NCI-H2107 (cell line): ENCODE measurements around the gene CCDC9.
"Not testable (repeated sequence)": the region's sequence is repeated elsewhere in the genome, so short reads cannot be mapped to it uniquely, and the experiment has no call there.

Source experiments
- DNase-seq: peaks from one replicate; lab custom pipeline; 2025; lab: John Stamatoyannopoulos, UW

CCDC9 gene

DNA sequence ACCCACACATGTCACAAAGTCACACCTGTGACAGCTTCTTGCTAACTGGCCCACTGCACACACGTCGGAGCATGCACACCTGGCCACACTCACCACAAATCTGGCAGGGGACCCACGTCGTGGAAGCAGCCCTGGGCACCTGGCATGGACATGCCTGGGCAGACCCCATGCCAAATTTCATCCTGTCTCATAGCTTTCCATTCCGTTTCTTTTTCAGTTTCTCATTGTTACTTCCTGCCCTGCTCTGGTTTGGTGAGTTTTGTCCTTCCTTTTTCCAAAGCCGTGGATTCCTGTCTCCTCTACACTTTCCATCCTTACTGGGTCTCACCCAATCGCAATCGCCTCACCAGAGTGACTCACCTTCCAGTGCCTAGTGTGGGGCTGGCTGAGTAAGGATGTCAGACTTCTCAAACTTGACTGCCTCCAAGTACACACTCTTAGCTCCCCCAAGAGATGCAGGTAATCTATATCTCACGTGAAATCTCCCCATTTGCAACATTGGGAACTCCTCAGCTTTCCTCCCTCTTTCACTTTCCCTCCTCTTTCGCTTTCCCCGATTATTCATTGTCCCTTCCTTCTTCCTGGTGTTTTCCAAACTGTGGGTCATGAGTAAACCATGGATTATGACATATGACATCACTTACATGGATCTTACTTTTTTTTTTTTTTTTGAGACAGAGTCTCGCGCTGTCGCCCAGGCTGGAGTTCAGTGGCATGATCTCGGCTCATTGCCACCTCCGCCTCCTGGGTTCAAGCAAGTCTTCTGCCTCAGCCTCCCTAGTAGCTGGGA, 23.7 kb upstream of the CCDC9 start:
- no peak for DNase-seq

DNA sequence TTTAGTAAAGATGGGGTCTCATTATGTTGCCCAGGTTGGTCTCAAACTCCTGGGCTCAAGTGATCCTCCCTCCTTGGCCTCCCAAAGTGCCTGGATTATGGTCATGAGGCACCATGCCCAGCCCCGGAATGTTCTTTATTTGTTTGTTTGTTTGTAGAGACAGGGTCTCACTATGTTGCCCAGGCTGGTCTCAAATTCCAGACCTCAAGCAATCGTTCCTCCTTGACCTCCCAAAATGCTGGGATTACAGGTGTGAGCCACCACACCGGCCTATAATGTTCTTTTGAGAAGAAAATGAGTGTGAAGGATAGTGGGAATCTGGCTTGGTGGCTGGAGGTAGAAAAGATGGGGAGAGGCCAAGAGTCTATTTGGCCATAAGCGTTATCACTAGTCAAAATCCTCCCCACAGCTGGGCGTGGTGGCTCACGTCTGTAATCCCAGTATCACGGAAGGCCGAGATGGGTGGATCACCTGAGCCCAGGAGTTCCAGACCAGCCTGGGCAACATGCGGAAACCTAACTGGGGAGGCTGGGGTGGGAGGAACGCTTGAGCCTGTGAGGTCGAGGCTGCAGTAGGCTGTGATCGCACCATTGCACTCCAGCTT, 20.2 kb upstream of the CCDC9 start:
- no peak for DNase-seq

DNA sequence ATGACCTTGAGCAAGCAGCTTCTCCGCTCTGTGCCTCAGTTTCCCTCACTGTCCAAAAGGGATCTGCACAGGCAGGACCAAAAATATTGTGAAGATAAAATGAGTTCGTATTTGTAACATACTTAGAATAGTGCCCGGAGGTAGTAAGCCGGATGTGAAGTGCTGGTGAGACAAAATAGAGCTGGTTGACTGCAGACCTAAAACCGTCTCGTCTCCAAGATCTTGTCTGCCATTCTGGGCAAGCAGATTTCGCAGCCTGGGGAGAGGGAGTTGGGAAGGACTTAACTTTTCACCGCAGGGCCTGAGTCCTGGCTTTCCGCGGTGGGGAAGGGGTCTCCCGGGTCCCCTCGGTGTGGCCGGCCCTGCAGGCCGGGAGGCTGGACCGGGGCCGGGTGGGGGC, 17.2 kb upstream of the CCDC9 start:
- DNase-seq, result no peak

DNA sequence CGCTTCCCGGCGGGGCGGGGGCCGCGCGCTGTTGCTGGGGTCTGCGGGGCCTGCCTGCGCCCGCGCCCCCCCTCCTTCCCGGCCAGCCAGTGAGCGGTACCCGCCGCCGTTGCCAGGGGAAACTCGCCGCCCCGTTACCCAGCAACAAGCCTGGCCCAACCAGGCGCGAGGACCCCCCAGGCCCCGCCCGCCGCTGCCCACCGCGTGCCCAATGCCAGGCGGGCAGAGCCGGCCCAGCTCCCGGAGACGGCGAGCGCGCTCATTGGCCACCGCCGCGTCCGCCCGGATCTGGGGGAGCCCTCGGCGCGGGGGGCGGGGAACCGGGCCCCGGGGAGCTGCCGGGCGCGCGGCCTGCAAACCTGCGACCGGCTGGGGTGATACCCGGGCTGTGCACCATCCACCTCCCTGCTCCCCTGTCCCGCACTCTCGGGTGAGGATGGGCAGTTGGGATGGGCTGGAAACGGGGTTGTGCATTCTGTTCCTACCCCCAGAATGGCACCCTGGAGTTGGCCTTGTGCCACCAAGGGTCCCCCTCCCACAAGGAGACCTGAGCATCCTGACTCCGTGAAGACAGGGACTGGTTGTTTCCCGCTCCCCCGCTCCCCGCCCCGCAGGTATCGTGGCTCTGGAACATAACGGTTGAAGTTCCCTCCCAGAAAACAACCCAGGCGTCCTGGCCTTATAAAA, 16.6 kb upstream of the CCDC9 start:
- DNase-seq, result peak; percentile 31

DNA sequence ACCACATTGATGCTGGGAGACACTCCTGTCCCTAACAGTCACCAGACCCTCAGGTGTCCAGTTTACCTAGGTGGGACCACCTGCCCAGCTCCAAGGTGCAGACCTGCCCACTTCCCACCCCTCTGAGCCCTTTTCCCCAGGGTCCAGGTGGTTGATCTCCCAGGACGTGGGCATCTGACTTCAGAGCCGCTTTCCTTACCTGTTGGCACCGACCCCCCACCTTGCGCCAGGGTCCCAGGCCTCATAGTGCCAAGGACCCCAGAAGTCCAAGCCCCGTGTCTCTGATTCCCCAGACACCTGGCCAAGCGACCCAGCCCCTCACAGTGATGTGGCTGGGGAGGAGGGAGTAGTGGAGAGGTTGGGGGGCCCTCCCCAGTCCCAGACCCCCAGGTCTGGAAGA, 15.8 kb upstream of the CCDC9 start:
- DNase-seq, result no peak

DNA sequence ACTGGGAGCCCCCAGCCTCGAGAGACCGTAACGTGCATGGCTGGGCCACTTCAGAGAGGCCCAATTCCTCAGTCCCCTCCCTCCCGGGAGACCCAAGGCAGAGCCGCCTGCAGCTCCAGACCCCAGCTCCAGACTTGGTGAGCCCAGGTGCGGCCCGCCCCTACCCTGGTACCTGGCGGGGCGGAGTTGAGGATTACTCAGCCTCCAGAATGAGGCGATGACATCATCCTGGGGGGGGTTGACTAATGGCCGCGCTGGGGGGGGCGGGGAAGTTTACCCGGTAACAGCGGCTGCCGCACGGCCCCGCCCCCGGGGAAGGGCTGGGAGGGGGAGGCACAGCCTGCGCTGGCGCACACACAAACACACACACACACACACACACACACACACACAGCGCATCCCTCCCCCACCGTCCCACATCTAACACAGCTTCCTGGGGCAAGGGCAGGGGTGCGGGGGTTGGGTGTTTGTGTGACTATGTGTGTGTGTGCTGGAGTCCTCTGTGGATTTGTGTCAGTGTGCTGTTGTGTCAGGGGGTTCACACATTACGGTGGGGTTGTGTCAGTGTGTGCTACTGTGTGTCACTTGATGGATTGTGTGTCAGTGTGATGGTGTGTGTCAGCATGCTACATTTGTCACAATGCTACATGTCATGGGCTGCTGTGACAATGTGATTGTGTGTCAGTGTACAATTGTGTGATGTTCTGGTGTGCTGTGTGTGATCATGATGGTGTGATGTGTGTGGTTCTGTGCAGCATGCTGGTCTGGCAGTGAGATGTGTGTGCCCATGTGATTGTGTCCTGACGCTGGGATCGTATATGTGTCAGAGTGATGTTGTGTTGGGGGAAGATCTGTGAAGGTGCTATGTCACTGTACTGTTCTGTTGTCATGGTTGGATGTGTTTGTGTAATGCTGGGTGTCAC, 15.1 kb upstream of the CCDC9 start:
- peak; percentile 71 for DNase-seq

DNA sequence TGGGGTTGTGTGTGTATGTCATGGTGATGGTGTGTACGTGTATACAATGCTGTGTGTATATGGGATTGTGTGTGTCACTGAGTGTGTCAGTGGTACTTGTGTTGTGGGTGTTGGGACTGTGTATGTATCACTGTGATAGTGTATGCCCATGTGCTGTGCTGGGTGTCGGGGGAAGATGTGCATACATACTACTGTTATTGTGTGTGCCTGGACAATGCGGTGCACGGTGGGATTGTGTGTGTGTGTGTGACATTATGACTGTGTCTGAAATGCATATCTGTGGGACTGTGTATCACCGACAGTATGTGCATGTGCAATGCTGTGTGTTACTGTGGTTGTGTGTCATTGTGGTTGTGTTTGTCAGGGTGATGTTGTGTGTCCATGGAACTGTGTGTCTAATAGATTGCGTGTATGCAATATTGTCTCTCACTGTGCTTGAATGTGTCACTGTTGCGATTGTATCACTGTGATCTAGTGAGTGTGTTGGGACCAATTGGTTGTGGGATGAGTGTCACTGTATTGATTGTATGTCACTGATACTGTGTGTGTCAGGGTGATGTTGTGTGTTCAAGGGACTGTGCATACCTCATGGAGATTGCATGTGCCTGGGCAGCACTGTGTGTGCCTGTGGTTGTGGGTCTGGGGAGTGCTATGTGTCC, 14.3 kb upstream of the CCDC9 start:
- DNase-seq, result no peak

DNA sequence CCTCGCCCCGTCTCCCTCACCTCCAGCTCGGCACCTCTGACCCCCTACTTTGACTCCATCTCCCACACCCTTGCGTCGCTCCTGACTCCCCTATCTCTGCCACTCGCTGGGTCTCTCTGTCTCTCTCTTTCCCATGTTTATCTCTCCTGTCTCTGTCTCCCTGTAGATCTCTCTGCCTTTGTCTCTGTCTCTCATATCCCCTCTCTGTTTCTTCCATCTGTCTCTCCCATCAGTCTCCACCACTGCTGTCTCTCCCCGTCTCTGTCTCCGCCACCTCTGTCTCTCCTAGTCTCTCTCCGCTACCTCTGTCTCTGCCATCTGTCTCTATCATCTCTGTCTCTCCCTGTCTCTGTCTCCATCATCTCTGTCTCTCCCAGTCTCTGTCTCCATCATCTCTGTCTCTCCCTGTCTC, 13.0 kb upstream of the CCDC9 start:
- no peak for DNase-seq

DNA sequence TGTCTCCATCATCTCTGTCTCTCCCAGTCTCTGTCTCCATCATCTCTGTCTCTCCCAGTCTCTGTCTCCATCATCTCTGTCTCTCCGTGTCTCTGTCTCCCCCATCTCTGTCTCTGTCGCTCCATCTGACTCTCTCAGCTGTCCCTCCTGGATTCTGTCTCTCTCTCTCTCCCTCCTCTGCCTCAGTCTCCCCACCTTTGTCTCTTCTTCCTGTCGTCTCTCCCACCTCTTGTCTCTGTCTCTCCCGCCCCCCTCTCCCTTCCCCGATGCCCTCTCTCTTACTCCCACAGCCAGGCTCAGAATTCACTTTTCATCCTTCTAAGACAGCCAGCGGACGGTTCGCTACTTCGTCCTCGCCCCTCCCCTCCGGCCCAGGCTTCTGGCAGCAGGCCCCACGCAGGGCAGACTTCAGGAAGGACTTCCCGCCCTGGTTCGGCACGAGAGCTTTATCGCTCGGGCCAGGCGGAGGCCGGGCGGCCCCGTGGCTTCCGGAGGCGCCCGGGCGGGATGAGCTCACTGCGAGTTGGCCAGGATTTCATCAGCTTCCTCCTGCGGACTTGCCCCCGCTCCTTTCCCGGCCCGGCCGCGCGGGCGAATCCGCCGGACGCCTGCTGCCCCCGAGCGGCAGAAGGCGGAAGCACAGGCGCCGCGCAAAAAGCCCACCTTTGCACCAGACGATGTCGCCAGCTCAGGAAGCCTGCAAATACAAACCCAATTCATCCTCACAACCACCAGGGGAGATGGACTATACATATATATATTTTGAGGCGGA, 12.4 kb upstream of the CCDC9 start:
- DNase-seq, result peak; percentile 89

DNA sequence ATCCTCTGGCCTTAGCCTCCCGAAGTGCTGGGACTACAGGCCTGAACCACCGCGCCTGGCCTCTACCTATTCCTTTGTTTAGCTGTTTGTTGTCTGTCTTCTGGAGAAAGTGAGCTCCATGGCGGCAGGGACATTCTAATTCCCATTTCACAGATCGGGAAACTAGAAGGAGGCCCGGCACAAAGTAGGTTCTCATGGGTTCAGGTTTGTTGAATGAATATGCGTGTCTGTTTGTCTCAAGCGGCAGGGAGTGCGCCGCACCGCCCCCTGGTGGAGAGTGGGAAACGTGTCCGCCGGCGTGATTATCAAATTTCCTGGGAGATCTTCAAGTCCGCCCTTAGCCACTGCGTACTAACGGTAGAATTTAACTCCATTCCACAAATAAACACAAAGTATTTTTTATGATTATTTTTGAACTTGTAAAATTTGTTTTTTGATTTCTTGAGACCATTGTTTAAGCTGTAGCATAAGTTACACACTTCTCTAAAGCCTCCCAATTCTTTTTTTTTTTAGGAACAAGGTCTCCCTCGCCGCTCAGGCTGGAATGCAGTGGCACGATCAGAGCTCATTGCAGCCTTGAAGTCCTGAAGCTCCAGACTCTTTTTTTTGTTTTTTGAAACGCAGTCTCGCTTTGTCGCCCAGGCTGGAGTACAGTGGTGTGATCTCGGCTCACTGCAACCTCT, 8.9 kb upstream of the CCDC9 start:
- no peak for DNase-seq

DNA sequence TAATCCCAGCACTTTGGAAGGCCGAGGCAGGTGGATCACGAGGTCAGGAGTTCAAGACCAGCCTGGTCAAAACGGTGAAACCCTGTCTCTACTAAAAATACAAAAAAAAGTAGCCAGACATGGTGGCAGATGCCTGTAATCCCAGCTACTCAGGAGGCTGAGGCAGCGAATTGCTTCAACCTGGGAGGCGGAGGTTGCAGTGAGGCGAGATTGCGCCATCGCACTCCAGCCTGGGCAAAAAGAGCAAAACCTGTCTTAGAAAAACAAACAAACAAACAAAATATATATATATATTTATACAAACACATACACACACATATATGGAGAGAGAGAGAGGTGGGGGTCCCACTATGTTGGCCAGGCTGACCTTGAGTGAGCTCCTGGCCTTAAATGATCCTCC, 3.3 kb upstream of the CCDC9 start:
- not testable (repeated sequence) for DNase-seq

DNA sequence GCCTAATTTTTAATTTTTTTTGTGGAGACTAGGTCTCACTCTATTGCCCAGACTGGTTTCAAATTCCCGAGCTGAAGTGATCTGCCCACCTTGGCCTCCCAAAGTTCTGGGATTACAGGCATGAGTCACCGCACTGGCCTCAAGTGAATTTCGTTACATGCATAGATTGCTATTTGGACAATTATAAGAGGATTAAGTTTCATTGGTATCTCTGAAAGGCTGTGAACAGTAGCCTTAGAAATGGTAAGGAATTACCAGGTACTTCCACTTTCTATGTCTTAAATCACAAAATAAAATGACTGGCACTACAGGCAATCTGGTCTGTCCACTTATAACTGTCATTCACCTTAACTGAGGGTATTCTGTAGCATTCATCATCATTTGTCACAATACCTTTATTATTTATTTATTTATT, 2.9 kb upstream of the CCDC9 start:
- no peak for DNase-seq

DNA sequence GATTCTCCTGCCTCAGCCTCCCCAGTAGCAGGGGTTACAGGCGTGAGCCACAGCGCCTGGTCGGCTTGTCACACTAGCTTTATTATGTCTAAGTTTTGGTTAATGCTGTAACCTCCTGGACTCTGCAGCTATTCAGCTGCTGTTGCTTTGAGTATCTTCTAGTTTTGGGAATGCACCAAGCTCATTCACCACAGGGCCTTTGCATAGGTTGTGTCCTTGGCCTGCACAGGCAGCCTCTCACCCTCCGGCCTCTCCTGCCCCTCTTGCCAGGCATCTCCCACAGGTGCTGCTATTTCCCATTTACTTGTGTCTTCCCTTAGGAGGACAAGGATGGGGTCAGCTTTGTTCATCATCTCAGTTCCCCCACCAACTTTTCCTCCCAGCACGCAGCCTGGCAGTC, 2.4 kb upstream of the CCDC9 start:
- no peak for DNase-seq

DNA sequence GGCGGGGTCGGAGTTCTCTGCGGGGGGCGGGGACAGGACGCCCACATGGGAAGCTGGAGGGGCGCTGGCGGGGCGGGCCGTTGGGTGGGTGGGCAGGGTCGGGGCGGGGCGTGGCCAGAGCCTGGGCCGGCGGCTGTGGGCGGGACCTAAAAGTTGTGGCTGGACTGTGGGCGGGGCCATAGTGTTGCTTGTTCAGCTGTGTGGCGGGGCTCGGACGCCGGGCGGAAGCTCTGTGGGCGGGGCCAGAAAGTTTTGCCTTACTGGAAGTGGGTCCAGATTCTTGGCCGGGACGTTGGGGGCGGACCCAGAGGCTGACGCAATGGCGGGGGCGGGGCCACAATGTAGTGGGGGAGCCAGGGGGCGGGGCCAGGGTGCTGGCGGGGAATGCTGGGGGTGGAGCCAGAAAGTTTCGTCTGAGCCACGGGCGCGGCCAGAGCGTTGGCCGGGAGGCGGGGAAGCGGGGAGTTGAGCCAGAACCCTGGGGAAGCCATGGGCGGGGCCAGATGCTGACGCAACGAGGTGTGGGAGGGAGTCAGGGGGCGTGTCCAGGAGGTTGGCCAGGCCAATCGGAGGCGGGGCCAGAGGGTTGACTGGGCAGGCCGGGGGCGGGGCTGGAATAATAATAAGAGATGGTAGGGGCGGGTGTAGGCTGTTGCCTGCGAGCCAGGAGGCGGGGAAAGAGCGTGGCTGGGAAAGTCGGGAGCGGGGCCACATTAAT, 527 bp downstream of the CCDC9 start:
- peak; percentile 100 for DNase-seq

DNA sequence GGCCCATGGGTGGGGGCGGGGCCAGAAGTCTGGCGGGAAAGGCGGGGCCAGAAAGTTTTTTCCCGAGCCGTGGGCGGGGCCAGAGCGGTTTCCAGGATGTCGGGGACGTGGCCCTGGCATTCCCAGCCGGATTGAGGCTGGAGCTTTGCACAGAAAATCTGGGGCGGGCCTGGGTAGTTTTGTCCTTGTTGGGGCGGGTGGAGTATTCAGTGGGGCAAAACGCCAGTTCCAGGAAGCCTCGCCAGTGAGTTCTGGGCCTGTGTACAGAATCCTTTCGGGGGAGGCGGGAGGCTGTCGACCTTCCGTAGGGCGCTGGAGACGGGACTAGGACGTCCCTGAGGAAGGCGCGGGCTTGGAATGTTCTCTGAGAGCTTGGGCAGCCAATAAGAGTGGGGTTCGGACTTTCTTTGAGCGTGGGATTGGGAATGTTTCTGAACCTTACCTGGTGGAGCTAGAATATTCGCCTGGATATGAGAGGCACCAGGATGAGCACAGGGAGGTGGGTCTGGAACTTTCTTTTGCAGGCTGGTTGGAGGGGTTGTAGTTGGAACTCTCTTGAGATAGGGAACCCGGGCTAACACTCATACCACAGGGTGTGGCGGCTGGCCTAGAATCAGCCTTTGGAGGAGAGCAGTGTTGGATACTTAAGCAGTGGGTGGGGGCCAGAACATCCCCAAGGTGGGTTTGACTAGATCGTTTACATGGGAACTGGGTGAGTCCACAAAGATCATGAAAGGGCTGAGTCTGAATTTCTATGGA, 1.3 kb downstream of the CCDC9 start:
- DNase-seq, result no peak

DNA sequence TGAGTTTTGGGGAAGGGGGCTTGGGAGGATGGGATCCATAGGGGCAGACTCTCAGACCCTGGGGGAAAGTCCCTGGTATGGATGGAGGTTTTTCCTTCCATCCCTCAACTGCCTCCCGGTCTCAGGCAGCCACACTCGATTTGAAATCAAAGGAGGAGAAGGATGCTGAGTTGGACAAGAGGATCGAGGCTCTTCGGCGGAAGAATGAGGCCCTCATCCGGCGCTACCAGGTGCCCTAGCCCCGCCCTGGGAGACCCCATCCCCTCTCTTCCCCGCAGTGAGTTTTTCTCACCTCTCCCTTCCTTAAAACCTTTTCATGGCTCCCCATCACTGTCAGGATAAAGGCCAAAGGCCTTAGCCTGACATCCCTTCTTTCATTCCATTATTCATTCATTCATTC, 2.1 kb downstream of the CCDC9 start:
- no peak for DNase-seq

DNA sequence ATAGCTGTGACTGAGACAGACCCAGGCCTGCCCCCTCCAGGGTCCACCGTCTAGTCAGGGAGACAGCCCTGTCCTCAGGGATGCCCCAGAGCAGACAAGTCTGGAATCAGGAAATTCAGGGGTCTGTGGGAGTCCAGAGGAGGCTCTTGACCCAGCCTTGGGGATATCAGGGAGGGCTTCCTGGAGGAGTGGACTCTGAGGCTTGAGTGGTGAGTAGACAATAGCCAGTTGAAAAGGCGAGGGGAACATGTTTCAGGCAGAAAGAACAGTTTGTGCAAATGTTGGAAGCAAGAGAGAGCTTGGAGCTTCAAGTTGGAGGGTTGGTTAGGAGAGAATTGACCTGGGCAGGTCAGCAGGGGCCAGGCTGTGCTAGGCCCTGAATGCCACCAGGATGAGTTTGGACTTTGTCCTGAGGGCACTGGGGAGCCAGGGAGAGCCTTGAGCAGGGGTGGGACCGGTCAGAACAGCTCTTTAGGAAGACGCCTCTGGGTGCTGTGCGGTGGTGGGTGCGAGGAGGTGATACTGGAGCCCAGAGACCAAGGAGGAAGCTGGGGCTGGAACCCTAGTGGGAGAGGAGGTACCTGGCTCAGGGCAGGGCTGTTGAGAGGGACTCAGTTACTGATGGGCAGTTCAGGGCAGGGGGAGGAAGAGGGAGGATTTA, 2.7 kb downstream of the CCDC9 start:
- DNase-seq, result no peak

DNA sequence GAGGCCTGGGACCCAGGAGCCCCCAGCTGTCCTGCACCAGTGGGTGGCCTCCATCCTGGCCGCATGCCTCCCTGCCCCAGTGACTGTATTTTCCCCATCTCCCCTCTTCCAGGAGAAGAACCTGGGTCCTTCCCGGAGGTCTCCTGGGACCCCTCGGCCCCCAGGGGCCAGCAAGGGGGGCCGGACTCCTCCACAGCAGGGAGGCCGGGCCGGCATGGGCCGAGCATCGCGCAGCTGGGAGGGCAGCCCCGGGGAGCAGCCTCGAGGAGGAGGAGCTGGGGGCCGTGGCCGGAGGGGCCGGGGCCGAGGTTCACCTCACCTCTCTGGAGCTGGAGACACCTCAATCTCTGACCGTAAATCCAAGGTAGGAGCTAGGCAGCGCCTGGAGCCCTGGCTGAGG, 4.2 kb downstream of the CCDC9 start:
- no peak for DNase-seq
